Aorta (tissue), 5 donors: ENCODE measurements around the gene SLC6A4. TPM values are rescaled to one million over a fixed set of nuclear protein-coding genes. Genes with fewer than 3 reads are reported as not detected.

ENCODE experiments used
- ATAC-seq: fragments of 200-7000 bp; cut with Tn5 transposase; one replicate; pipeline ENCODE4 v1.9.1; 2022; ENCODE audit warnings: moderate library complexity; ENCODE audit not compliant: low FRiP score
- DNase-seq, 2 donors: peaks; one replicate each; pipeline ENCODE4 v3.0.0-alpha.2; 2020
- H3K27ac ChIP-seq, 2 donors: one replicate each; pipeline ENCODE4 v1.5.1; 2013; ENCODE audit warnings: low read length in 2 of 2, mild to moderate bottlenecking in 2 of 2, moderate library complexity in 2 of 2, control low read depth in 1 of 2, inconsistent platforms in 1 of 2, low read depth in 1 of 2
- H3K27me3 ChIP-seq, 2 donors: one replicate each; pipeline ENCODE4 v1.6.1; 2013; ENCODE audit warnings: control low read depth in 1 of 2, low read length in 1 of 2, mild to moderate bottlenecking in 1 of 2, moderate library complexity in 1 of 2; ENCODE audit not compliant: insufficient read depth in 2 of 2, control insufficient read depth in 1 of 2
- H3K36me3 ChIP-seq, 2 donors: one replicate each; pipeline ENCODE4 v1.6.1; 2013; ENCODE audit warnings: control low read depth in 1 of 2, low read length in 1 of 2, mild to moderate bottlenecking in 1 of 2; ENCODE audit not compliant: insufficient read depth in 2 of 2, control insufficient read depth in 1 of 2
- H3K4me1 ChIP-seq, 2 donors: one replicate each; pipeline ENCODE4 v1.6.1; 2013; ENCODE audit warnings: low read length in 2 of 2, control low read depth in 1 of 2, mild to moderate bottlenecking in 1 of 2, moderate library complexity in 1 of 2; ENCODE audit not compliant: insufficient read depth in 2 of 2, control insufficient read depth in 1 of 2
- H3K4me3 ChIP-seq, 2 donors: one replicate each; pipeline ENCODE4 v1.5.1; 2013; ENCODE audit warnings: low read length in 2 of 2, control low read depth in 1 of 2, mild to moderate bottlenecking in 1 of 2
- H3K9me3 ChIP-seq: one replicate; pipeline ENCODE4 v1.6.1; 2013; ENCODE audit warnings: mild to moderate bottlenecking, low read length; ENCODE audit not compliant: control insufficient read depth
- WGBS, 2 donors: extraction: QIAGEN DNeasy Blood & Tissue Kit; methylation state at CpG; one replicate each; pipeline ENCODE4 v1.1.7; 2013; 5-methylcytosine and 5-hydroxymethylcytosine counted together
- intact Hi-C, 2 donors: fragments of 100-400 bp; cut with DNase I; formaldehyde crosslinking; loops; one replicate each; pipeline versions ENCODE4 v1.14.2 to v1.15.0; 2022
- polyA plus RNA-seq, 2 donors: library from polyadenylated mRNA; stranded (reverse); fragments of 200-250 nt; gene quantifications; one replicate each; pipeline ENCODE4 v1.2.3, GENCODE V29; 2013
- total RNA-seq, 2 donors: library from RNA; stranded (reverse); fragmentation: NEBNext Ultra II Directional; extraction: Animal tissue kit (Norgen Biotek cat#: 25700); gene quantifications; one replicate each; pipeline ENCODE4 v1.2.1, GENCODE V29; 2021
- donor health status: healthy with polysubstance abuse.
- donor health status: Bipolar disorder and iron deficiency.
- donor health status: DM: no; HTN: no; CAD: no.
- donor health status: DM: no; HTN: no; CAD: no.
- donor health status: DM: yes; HTN: yes; CAD: no.

The SLC6A4 gene
- total and polyA plus RNA-seq, 4 donors, result 0.13 to 1.1 (median 0.36) TPM

- ATAC-seq, result no peak
- intact Hi-C loops, result no loop called here
- WGBS, 2 donors, result 78 to 82% methylated on average over 7 of the region's 7 CpGs
These were observed 15.7 kb downstream of the SLC6A4 start for GRCh38 chr17:30219833-30220232.

GRCh38 chr17:30219315-30219714 lies 16.2 kb downstream of the SLC6A4 start:
- Histone ChIP-seq H3K9me3 (no peaks in the 10 kb centered on the region), H3K27ac (no peak overlapping the region), H3K36me3 (no peaks in the 10 kb centered on the region), H3K4me3 (no peak overlapping the region), H3K27me3 (no peaks in the 10 kb centered on the region), H3K4me1 (no peaks in the 10 kb centered on the region)
- DNase-seq (no peak), ATAC-seq (no peak)
- 92 to 93% methylated on average over 4 of the region's 4 CpGs for whole genome bisulfite sequencing, 2 donors
- intact Hi-C loops, result no loop called here

More at GRCh38 chr17:30219833-30220232, 15.7 kb downstream of the SLC6A4 start:
- Histone ChIP-seq H3K4me1 (no peaks in the 10 kb centered on the region), H3K27me3 (no peaks in the 10 kb centered on the region), H3K4me3 (no peak overlapping the region), H3K36me3 (no peaks in the 10 kb centered on the region), H3K27ac (no peak overlapping the region), H3K9me3 (no peaks in the 10 kb centered on the region)
- DNase-seq, result no peak

GRCh38 chr17:30218799-30219198 lies 16.7 kb downstream of the SLC6A4 start:
- Histone ChIP-seq H3K27me3 (no peaks in the 10 kb centered on the region), H3K27ac (no peak overlapping the region), H3K9me3 (no peaks in the 10 kb centered on the region), H3K4me3 (no peak overlapping the region), H3K36me3 (no peaks in the 10 kb centered on the region), H3K4me1 (no peaks in the 10 kb centered on the region)
- WGBS, 2 donors, result 87 to 89% methylated on average over 9 of the region's 9 CpGs
- DNase-seq, result no peak
- intact Hi-C loops, result no loop called here
- ATAC-seq, result no peak

- Histone ChIP-seq H3K4me3 (no peak overlapping the region), H3K27ac (no peak overlapping the region), H3K9me3 (no peaks in the 10 kb centered on the region), H3K36me3 (no peaks in the 10 kb centered on the region), H3K27me3 (no peaks in the 10 kb centered on the region), H3K4me1 (no peaks in the 10 kb centered on the region)
- ATAC-seq (no peak), DNase-seq (no peak)
- intact Hi-C loops, result no loop called here
- WGBS, 2 donors, result 96% methylated on average over 11 of the region's 11 CpGs
These were observed 17.7 kb downstream of the SLC6A4 start for GRCh38 chr17:30217746-30218245.

DNA sequence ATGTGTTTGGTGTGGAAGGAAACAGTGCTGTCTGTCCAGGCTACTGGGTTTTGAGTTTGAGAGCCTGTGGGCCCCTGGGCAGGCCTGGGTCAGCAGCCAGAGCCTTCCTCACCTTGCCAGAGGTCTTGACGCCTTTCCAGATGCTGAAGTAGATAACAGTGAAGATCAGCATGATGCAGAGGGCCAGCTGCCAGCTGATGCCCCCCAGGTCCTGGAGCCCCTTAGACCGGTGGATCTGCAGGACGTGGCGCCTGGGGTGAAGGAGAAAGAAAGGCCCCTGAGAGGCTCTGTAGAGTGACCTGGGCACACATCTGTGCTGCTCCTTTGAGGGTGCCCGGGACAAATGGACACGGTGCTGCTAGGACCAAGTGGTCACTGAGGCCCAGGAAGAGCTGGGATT lies 18.4 kb downstream of the SLC6A4 start:
- intact Hi-C loops, result no loop called here
- WGBS, 2 donors, result 93 to 95% methylated on average over 6 of the region's 6 CpGs
- no peaks in the 10 kb centered on the region for H3K9me3 ChIP-seq
- no peaks in the 10 kb centered on the region for H3K27me3 ChIP-seq
- no peaks in the 10 kb centered on the region for H3K4me1 ChIP-seq
- ATAC-seq (no peak), DNase-seq (no peak)
- no peak overlapping the region for H3K4me3 ChIP-seq
- no peak overlapping the region for H3K27ac ChIP-seq
- H3K36me3 ChIP-seq, result no peaks in the 10 kb centered on the region

DNA sequence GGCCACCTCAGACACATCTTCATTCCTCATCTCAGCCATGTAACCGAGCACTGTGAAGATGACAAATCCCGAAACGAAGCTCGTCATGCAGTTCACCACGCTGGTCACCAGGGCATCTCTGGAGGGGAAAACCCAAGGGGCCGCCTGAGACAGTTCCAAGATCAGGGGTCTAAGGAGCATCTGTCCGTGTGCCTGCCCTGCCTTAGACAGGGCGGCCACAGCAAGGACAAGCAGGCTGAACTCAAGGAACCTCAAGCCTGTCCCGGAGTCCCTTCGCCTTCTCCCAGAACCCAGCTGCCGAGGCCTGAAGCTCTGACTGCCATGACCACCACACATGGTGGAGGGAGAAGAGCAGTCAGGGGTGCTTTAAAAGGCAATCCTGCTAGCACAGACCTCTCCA lies 22.7 kb downstream of the SLC6A4 start:
- Histone ChIP-seq H3K27me3 (no peaks in the 10 kb centered on the region), H3K9me3 (no peaks in the 10 kb centered on the region), H3K4me3 (no peak overlapping the region), H3K4me1 (no peaks in the 10 kb centered on the region), H3K36me3 (no peaks in the 10 kb centered on the region), H3K27ac (no peak overlapping the region)
- no peak for DNase-seq
- ATAC-seq, result no peak
- 93 to 94% methylated on average over 11 of the region's 11 CpGs for WGBS, 2 donors
- intact Hi-C loops, result no loop called here

DNA sequence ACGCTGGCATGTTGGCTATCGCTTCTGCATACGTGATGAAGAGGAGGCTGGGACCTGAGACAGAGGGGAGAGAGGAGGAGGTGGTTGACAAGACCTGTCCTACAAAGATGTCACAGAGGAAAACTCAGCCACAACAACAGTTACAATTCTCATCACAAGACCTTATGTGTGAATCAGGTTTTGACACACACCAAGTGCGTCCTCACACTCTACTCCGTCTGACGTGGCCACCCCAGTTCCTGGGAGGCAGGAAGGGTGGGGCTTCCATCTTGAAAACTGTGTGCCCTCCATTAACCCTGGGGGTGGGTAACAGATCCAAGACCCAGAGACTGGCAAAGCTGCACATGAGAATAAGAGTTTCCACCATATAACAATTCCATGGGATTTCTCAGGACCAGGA lies 24.1 kb downstream of the SLC6A4 start:
- intact Hi-C loops, result no loop called here
- 91% methylated on average over 6 of the region's 6 CpGs for WGBS, 2 donors
- Histone ChIP-seq H3K27me3 (no peaks in the 10 kb centered on the region), H3K27ac (no peak overlapping the region), H3K4me3 (no peak overlapping the region), H3K4me1 (no peaks in the 10 kb centered on the region), H3K36me3 (no peaks in the 10 kb centered on the region), H3K9me3 (no peaks in the 10 kb centered on the region)
- DNase-seq, result no peak
- no peak for ATAC-seq

DNA sequence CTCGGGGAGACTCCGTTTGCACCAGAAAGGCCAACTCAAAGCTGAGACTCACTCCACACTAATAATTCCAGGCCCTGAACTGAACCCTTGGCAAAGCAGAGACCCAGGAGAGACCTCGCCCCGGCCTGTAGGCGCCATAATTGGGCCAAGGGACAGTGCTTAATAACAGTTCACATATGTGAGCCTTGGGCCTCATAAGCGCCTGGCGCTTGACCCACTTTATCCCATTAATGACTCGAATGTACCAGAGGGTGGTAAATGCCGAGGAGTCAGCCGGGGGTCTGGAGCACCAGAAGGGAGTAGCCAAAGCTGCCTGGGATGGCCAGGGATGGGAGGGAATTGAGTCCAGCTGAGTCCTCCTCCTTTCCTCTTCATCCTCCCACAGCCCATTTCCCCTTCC lies 24.6 kb downstream of the SLC6A4 start:
- WGBS, 2 donors, result 95 to 96% methylated on average over 10 of the region's 10 CpGs
- H3K36me3 ChIP-seq, result no peaks in the 10 kb centered on the region
- no peak overlapping the region for H3K4me3 ChIP-seq
- intact Hi-C loops, result no loop called here
- ATAC-seq (no peak), DNase-seq (no peak)
- H3K27ac ChIP-seq, result no peak overlapping the region
- H3K9me3 ChIP-seq, result no peaks in the 10 kb centered on the region
- no peaks in the 10 kb centered on the region for H3K4me1 ChIP-seq
- H3K27me3 ChIP-seq, result no peaks in the 10 kb centered on the region

- intact Hi-C loops, result no loop called here
- Histone ChIP-seq H3K4me3 (no peak overlapping the region), H3K4me1 (no peaks in the 10 kb centered on the region), H3K9me3 (no peaks in the 10 kb centered on the region), H3K36me3 (no peaks in the 10 kb centered on the region), H3K27ac (no peak overlapping the region), H3K27me3 (no peaks in the 10 kb centered on the region)
- 88 to 90% methylated on average over 11 of the region's 11 CpGs for whole genome bisulfite sequencing, 2 donors
- DNase-seq (no peak), ATAC-seq (no peak)
These were observed 25.1 kb downstream of the SLC6A4 start for GRCh38 chr17:30210366-30210765.
